DMS153 treated with DMSO at 0.1 percent for 48 hours (cell line): ENCODE measurements around the gene TIAL1.
"Not testable (repeated sequence)": the region's sequence is repeated elsewhere in the genome, so short reads cannot be mapped to it uniquely, and the experiment has no call there.

Experiments used
- DNase-seq: peaks from one replicate; lab custom pipeline; 2025; ENCODE audit not compliant: unreplicated experiment; lab: John Stamatoyannopoulos, UW

The TIAL1 gene, protein sequence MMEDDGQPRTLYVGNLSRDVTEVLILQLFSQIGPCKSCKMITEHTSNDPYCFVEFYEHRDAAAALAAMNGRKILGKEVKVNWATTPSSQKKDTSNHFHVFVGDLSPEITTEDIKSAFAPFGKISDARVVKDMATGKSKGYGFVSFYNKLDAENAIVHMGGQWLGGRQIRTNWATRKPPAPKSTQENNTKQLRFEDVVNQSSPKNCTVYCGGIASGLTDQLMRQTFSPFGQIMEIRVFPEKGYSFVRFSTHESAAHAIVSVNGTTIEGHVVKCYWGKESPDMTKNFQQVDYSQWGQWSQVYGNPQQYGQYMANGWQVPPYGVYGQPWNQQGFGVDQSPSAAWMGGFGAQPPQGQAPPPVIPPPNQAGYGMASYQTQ

DNA sequence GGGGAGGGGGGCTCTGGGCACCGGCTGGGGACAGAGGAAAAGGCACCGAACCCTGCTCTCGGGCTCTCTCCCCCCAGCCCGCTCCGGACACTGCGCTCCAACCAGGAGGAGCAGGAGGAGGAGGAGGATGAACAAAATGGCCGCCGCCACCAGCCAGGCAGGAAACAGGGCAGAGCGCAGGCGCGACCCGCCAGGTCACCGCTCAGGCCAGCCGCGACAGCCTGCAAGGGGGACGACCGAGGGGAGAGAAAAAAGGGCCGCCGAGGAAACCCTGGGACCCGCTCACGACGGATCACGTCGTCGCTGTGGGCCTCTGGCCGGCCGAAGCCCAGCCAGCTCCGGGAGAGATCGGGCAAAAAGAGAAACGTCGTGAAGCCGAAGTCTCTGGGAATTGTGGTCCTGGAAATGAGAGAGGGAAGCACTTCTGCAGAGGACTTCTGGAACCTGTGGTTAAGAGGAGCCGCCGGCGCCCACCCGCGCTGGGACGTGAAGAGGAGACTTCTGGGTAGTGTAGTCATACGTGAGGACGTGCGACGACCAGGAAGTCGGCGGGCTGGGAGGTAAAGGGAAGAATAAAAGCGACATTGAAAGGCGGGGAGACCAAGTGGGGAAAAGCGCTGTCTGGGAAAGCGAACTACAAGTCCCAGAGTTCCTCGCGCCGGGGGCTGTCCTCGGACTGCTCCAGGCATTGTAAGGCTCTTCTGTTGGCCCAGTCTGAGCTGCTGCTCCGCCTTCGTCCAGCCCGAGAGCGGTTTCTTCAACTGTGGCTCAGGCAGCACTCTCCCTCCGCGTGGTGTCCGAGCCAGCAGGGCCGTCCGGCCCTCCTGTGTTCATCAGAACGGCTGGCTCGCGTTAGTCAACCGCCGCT lies at the start of gene TIAL1:
Gene TIAL1, minus strand, starts transcription at position 428 of the 868 bp plus-strand sequence. CDS start 499 bp downstream, outside the sequence.
- DNase-seq: peak; percentile 95

DNA sequence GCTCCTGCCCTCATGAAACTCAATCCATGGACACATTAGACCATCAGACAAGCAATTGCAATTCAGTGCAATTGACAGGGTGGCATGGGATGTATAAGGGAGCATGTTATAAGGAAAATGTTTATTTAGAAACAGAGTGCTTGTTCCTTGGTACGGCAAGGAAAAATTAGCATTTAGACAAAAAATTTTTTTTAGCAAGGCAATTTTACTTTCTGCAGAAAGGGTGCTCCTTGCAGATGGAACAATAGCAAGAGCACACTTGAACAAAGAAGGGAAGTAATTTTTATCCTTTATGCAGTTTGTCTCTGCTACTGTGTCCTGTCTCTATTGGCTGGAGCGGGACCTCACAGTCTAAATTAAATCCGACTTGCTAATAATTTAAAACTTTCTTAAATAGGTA lies 48.2 kb upstream of the TIAL1 start:
- no peak for DNase-seq

DNA sequence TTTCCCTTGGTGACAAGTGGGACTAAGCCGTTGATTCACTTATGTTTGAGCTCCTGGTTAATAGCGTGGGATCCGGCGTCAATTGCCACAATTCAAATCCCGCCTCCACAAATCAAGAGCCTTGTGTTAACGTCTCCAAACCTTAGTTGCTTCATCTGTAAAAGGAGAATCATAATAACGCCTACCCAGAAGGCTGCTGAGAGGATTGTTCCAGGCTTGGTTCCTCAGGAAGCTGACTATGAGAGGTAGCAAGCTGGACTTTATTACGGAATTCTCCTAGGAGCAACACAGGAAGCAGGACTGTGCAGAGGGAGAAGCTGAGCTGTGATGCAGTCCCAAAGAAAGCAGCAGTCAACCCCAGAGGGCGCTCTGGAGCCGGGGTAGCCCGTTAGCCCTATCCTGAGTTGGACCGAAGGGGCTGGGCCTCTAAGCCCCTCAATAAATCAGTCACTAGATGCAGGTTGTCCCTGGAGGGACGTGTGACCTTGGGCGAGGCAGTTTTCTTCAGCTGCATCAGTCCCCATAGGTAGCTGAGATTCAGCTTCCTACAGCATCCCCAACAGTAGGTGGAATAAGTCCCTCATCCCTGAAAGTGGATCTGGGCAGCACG lies 47.5 kb upstream of the TIAL1 start:
- DNase-seq: no peak

DNA sequence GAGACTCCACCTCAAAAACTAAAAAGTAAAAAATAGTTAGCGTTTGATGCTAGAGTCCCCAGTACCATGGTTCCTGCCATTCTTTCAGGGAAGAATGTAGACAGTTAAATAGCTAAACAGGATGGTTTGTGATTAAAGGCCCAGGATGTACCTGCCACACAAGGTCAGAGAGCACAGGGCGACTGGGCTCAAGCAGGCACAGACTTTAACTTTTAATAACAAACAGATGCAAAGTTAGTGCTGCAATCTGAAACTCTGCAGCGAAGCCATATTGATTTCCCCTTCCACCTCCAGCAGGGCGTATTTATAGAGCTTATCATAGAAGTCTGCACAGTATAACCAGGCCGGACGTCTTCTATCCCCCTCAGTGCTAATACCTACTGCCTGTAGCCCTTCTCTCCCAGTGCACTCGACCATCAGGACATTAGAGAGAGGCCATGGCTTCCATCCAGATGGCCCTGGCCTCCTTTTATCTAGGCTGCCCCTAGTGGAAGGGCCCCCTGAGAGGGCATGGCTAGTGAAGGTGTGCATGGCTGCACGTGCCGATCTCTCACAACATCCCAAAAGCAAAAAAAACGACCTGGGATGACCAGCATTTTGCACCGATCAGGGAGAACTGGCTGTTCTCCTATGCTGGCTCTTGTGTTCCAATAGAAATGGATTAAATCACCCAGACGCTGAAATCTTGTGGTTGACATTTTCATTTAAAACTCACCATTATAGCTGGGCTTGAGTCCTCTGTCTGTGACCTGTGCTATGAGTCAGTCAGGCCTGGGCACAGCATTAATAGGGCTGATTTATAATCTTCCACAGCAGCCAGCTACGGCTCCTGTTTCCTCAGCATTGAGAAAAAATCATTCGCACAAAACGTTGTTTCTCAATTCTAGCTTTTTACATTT lies 46.8 kb upstream of the TIAL1 start:
- no peak for DNase-seq

DNA sequence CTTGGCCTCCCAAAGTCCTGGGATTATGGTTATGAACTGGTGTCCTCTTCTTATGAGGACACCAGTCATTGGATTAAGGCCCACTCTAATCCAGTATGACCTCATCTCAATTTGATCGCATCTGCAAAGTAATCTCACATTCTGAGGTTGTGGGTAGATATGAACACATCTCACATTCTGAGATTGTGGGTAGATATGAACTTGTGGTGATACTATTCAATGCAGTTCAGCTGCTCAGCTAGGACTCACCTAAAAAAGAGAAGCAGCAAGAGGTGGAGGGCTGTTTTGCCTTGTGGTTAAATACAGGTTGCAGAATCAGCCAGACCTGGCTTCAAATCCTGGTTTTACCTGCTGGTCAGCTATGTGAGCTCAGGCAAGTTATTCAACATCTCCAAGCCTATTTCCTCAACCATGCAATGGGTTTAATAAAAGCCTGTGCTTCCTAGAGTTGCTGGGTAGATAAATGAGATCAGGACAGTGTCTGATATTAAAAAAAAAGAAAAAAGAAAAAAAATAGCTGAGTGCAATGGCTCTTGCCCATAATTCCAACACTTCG lies 45.9 kb upstream of the TIAL1 start:
- no peak for DNase-seq

DNA sequence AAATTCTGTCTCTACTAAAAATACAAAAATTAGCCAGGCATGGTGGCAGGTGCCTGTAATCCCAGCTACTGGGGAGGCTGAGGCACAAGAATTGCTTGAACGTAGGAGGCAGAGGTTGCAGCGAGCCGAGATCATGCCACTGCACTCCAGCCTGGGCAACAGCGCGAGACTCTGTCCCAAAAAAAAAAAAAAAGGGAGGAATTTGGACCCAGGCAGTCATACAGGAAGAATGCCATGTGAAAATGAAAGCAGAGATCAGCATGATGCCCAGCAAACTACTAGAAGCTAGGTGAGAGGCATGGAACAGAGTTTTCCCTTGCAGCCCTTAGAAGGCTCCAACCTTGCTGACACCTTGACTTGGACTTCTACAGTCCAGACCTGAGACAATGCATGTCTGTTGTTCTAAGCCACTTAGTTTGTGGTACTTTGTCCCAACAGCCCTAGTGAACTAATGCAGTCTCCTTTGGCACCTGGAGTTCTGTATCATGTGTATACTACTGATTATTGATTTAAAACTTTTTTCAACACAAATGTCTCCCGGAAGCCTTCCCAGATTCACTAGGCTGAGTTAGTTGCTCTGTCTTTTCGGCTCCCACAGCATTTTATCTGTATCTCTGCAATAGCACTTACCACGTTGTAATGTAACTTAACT lies 44.2 kb upstream of the TIAL1 start:
- no peak for DNase-seq

DNA sequence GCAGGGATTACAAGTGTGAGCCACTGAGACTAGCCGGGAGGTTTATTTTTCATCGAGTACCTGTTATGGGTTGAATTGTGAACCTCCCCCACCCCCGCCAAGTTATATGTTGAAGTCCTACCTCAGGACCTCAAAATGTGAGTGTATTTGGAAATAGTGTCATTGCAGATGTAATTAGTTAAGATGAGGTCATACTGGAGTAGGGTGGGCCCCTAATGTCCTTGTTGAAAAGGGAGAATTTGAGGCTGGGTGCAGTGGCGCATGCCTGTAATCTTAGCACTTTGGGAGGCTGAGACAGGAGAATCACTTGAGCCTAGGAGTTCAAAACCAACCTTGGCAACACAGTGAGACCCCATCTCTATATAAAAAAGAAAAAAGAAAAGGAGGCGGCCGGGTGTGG lies 43.6 kb upstream of the TIAL1 start:
- DNase-seq: no peak

DNA sequence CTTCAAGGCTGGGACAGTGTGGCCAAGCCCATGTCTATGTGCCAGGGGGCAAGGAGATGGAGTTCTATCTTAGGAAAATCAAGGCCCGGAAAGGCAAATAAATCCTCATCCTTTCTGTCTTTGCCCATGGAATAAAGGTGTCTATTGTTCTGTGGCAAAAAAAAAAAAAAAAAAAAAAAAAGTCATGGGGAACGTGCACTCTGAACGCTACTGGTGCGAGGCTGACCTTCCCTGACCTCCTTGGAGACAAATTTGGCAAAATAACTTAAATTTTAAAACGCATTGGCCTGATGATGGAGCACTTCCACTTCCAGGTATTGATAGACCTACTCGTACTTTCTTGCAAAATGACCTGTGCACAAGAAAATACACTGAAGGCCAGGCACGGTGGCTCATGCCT lies 42.2 kb upstream of the TIAL1 start:
- no peak for DNase-seq

DNA sequence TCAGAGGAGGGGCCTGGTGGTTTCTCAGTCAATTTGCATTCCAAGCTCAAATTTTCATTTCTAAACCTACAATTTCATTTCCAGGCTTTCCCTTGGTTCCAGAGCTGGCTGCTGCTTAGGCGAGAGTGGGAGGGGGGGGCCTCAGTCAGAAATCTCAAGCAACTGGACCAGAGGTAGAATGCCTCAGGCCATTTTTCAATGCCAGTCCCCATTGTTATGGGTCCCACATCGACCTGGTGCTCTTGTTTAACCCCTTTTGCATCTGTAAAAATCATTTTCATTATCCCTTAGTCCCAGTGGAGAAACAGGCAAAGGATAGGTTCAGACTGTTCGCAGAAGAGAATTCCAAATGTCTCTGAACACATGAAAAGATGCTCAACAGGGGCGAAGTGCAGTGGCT lies 40.9 kb upstream of the TIAL1 start:
- no peak for DNase-seq

DNA sequence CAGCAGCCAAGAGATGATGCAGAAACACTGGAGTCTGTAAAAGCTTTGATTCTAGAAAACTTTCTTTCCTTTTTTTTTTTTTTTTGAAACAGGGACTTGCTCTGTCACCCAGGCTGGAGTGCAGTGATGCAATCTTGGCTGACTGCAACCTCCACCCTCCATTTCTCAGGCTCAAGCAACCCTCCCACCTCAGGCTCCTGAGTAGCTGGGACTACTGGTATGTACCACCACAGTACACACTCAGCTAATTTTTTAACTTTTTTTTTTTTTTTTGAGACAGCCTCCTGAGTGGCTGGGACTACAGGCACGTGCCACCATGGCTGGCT lies 37.4 kb upstream of the TIAL1 start:
- no peak for DNase-seq

DNA sequence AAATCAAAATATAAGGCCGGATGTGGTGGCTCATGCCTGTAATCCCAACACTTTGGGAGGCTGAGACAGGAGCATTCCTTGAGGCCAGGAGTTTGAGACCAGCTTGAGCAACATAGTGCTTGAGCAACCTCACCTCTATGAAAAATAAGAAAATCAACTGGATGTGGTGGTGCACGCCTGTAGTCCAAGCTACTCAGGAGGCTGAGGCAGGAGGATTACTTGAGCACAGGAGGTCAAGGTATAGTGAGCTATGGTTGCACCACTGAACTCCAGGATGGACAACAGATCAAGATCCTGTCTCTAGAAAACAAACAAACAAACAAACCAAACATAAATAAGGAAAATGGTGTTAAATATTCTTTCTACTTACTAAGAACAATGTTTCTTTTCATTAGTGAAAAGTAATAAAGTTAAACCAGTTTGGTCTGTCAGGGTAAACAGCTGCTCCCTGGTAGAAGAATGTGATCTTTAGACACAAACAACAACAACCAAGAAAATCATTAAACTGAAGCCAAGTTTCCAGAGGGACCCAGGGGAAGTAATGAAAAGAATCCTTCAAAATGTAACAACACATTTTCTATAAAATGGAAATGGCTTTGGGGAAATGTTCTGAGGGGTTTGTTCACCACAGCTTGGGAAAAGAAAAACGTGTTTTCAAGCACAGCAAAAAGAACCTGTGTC lies 36.9 kb upstream of the TIAL1 start:
- no peak for DNase-seq

DNA sequence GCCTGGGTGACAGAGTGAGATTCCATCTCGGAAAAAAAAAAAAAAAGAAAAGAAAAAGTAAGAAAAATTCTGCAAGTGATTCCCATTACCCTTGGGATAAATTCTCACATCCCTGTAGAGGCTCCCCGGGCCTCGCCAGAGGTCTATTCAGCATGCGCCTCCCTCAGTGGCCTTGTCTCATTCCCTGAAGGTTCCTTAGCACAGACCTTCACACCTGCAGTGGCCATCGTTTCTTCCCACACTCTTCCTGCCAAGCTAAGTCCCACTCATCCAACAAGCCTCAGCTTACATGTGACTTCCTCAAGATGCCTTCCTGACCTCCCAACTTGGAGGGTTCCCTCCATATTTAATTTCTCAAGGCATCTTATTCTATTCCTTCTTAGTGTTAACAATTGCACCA lies 33.5 kb upstream of the TIAL1 start:
- DNase-seq: no peak

DNA sequence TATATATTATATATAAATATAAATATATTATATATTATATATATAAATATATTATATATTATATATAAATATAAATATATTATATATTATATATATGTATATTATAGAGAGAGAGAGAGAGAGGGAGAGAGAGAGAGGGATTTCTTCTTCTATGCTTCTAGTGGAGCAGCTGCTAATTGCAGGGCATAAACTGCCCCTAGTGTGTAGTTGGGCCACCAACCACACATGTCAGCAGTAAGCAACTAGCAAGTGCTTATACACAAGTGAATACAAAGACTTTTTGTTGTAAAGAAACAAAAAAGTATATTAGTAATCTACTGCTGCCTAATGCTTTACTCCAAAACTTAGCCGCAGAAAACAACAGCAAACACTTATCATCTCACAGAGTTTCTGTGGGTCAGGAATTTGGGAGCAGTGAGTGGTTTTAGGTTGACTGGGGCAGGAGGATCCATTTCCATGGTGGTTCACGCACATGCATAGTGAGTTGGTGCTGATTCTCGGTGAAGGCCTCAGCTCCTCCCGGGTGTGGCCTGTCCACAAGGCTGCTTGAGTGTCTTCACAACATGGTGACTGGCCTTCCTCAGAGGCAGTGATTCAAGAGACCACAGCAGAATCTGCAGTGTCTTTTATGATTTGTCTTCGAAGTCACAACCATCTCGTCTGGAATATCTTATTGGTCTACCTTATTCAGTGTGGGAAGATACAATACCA lies 29.0 kb upstream of the TIAL1 start:
- no peak for DNase-seq

DNA sequence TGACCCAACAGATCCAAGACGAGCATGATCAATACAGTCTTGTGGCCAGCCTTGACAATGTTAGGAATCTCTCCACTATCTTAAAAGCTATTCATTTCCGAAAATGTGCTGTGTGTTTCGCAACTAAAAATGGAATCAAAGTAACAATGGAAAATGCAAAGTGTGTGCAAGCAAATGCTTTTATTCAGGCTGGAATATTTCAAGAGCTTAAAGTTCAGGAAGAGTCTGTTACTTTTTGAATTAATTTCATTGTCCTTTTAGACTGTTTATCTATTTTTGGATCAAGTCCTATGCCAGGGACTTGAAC lies 24.3 kb upstream of the TIAL1 start:
- DNase-seq: no peak

DNA sequence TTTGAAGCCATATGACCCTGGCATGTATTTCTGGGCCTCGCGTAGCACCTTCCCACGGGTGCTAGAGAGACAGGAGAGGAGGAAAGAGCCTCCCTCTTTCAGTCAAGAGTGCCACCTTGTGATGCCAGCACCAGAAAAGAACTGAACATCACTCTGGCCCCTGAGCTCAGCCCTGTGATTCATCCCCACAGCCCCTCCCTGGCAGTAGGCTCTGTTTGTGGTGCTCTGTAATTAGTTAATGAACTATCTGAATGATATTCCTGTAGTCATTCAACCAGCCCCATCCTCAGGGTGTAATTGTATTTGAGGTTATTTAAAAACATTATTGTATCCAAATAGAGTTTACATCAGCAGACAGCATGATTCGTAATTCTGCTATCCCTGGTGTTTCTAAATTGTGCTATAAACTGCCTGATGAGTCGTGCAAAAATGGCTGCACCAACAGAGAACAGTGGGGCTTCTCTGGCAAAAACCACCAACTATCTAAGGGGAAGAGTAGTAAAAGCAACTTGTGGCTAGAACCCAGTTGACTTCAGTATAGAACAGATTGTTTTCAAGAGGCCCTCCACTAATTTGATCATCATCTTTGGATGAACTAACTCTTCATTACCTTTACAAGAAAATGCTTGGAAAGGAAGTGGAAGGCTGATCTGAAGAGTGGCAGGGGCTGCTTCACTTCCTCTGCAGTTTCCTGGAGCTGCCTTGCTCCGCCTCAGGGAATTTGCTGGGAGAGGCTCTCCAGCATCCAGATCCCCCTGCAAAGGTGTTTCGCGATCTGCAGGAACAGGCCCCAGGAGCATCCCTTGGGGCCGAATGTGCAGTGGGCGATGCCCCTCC lies 23.7 kb upstream of the TIAL1 start:
- no peak for DNase-seq

DNA sequence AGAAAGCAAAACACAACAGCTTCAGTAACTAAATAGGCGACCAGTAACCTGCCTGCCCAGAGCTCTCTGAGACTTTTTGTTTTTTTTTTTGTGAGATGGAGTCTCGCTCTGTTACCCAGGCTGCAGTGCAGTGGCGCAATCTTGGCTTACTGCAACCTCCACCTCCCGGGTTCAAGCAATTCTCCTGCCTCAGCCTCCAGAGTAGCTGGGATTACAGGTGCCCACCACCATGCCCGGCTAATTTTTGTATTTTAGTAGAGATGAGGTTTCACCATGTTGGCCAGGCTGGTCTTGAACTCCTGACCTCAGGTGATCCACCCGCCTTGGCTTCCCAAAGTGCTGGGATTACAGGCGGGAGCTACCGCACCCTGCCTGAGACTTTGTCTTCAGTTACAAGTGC lies 23.0 kb upstream of the TIAL1 start:
- not testable (repeated sequence) for DNase-seq

DNA sequence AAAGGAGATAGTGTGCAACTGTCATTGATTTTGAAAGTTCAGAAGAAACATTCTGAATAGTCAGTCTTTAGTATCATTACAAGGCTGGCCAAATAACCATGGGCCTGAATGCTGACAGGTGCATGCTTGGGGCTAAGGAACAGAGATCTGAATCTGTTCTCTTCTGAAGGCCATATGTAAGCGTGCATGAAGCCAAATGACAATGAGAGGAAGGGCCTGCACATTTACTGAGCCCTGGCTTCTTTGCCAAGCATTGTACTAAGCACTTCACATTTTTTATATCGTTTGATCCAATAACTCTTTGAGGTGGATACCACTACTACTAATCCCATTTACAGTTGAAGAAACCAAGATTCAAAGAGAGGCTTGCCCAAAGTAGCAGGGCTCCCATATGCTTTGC lies 22.5 kb upstream of the TIAL1 start:
- DNase-seq: no peak

DNA sequence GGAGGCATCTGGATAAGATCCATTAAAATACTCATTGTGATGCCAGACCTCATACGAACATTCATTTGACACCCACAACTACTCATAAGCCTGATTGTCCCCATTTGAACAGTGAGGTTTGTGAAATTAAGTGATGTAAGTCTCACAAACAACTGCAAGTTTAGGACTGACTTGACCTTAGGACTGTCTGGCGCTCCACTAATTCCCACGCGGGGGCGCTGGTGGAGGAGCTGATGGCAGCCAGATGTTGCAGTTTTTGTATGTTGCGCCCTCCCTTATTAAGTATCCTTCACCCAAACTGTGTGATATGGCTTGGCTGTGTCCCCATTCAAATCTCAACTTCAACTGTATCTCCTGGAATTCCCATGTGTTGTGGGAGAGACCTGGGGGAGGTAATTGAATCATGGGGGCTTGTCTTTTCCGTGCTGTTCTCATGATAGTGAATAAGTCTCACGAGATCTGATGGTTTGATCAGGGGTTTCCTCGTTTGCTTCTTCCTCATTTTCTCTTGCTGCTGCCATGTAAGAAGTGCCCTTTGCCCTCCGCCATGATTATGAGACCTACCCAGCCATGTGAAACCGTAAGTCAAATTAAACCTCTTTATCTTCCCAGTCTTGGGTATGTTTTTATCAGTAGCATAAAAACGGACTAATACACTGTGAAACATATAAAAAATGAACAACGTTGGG lies 20.3 kb upstream of the TIAL1 start:
- no peak for DNase-seq
